ENCODE data around the gene ST8SIA2. TPM values are rescaled to one million over a fixed set of nuclear protein-coding genes. Genes with fewer than 3 reads are reported as not detected.

ST8SIA2 gene
- total RNA-seq, 1 donor from 2014 or later: 19.0 TPM

DNA sequence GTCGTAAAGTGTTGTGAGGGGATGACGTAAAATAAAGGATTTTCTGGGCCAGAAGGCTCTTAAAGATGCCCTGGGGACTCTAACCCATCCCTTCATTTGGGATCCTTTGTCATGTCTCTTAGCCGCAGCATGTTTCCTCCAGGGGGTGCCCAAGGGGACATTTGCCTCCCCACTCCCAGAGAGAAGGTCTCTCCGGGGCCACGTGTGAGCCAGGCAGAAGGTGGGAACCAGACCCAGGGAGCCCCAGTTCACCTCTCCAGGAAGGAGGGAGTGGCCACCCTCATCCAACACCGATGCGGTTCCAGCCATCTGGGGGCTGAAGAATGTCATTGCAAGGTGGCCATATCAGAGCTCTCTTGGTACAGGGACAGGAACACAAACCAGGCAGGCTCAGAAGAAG lies 25.2 kb downstream of the ST8SIA2 start:
- Mint-ChIP-seq H3K36me3 (ENCODE audit: insufficient read depth) (peaks cover 14% of the 10 kb centered on the region), H3K9me3 (ENCODE audit: low read depth) (no peaks in the 10 kb centered on the region), H3K4me1 (ENCODE audit: low read depth) (no peaks in the 10 kb centered on the region), H3K4me3 (ENCODE audit: low read depth) (no peak overlapping the region), H3K27me3 (no peaks in the 10 kb centered on the region), H3K27ac (no peak overlapping the region)
- DNase-seq (ENCODE audit: low spot score, unreplicated experiment): no peak
- TF ChIP-seq CTCF (IDR thresholded peaks at IDR 0.05; ENCODE audit: unreplicated experiment): no peak

DNA sequence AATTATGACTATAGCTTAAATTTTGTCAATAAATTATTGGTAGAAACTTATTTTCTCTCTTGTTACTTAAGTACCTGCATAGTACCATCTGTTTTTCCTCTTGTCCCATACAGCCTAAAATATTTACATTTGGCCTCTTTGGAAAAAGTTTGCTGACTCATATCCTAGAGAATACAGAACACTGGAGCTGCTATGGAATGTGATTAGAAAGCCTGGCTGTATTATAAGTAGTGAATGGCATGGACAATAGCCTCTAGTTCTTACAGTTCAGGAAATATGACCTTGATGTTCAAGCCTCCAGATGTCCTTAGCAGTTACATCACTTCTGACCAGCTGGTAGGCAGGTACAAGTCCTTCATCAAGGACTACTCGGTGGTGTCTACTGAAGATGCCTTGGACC lies 28.3 kb downstream of the ST8SIA2 start:
- H3K4me1 Mint-ChIP-seq (ENCODE audit: low read depth): no peaks in the 10 kb centered on the region

GRCh38 chr15:92425578-92426225 lies 32.0 kb downstream of the ST8SIA2 start:
- no peak overlapping the region for H3K27ac Mint-ChIP-seq
- no peaks in the 10 kb centered on the region for H3K27me3 Mint-ChIP-seq
- no peak for DNase-seq (ENCODE audit: low spot score, unreplicated experiment)
- peaks cover 6% of the 10 kb centered on the region for H3K36me3 Mint-ChIP-seq (ENCODE audit: insufficient read depth)
- peaks cover 3% of the 10 kb centered on the region for H3K4me1 Mint-ChIP-seq (ENCODE audit: low read depth)
- no peaks in the 10 kb centered on the region for H3K9me3 Mint-ChIP-seq (ENCODE audit: low read depth)
- peak; percentile 12 for TF ChIP-seq CTCF (IDR thresholded peaks at IDR 0.05; ENCODE audit: unreplicated experiment)
- no peak overlapping the region for H3K4me3 Mint-ChIP-seq (ENCODE audit: low read depth)

More for the DNA sequence above, 28.3 kb downstream of the ST8SIA2 start:
- no peaks in the 10 kb centered on the region for H3K9me3 Mint-ChIP-seq (ENCODE audit: low read depth)
- H3K27ac Mint-ChIP-seq: no peak overlapping the region
- no peak for DNase-seq (ENCODE audit: low spot score, unreplicated experiment)
- H3K36me3 Mint-ChIP-seq (ENCODE audit: insufficient read depth): peaks cover 6% of the 10 kb centered on the region
- H3K4me3 Mint-ChIP-seq (ENCODE audit: low read depth): no peak overlapping the region
- H3K27me3 Mint-ChIP-seq: no peaks in the 10 kb centered on the region
- TF ChIP-seq CTCF (IDR thresholded peaks at IDR 0.05; ENCODE audit: unreplicated experiment): no peak

DNA sequence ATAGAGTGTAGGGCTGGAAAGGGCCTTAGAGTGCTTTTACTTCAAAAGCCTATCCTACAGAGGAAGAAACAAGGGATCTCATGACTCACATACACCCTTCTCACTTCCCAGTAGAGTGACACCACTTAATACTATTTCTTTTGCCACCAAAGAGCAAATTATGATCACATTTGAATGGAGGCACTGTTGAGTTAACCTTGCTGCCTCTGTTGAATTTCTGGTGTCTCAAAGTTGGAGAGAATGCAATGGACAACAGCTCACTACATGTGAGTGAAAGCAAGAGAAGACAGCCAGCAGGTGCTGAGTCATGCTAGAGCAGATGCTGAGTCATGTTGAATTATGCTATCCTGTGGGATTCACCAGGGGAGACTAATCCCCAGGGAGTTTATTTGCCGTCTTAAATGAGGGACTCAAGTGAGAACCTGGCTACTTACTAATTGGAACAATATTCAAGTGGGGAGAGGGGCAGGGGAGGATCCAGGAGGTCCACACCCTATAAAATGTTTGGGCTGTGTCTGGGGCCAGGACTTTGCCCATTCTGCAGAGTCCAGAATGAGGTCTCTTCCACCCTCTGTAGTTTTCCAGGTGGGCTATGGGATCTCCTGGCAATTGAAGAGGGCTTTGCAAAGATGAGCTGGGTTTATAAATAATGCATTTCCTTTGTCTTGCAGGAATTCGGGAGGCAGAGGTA lies 35.8 kb downstream of the ST8SIA2 start:
- H3K27me3 Mint-ChIP-seq: no peaks in the 10 kb centered on the region
- no peak overlapping the region for H3K4me3 Mint-ChIP-seq (ENCODE audit: low read depth)
- peak overlapping the region; percentile 51 for H3K27ac Mint-ChIP-seq
- H3K4me1 Mint-ChIP-seq (ENCODE audit: low read depth): peaks cover 3% of the 10 kb centered on the region
- no peak for TF ChIP-seq CTCF (IDR thresholded peaks at IDR 0.05; ENCODE audit: unreplicated experiment)
- H3K9me3 Mint-ChIP-seq (ENCODE audit: low read depth): no peaks in the 10 kb centered on the region
- no peak for DNase-seq (ENCODE audit: low spot score, unreplicated experiment)
- peaks cover 7% of the 10 kb centered on the region for H3K36me3 Mint-ChIP-seq (ENCODE audit: insufficient read depth)

DNA sequence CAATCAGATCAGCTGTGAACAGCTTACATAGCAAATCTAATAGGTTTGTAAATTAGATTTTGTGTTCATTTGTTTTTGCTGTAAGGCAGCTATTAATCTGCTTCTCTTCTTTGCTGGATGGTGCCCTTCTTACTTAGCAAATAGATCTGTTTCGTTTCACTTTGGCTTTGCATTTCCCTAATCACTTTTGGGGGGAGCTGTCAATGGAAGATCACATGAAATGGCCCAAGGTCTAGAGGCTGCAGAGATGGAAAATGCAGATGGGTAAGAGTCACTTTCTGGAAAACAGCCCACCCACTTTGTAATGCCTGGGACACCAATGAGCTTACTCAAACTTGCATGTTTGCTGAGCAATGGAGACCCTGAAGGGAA lies 36.4 kb downstream of the ST8SIA2 start:
- peaks cover 3% of the 10 kb centered on the region for H3K4me1 Mint-ChIP-seq (ENCODE audit: low read depth)
- no peak for TF ChIP-seq CTCF (IDR thresholded peaks at IDR 0.05; ENCODE audit: unreplicated experiment)

More for the DNA sequence above, 36.4 kb downstream of the ST8SIA2 start:
- H3K4me3 Mint-ChIP-seq (ENCODE audit: low read depth): no peak overlapping the region
- DNase-seq (ENCODE audit: low spot score, unreplicated experiment): no peak
- peaks cover 10% of the 10 kb centered on the region for H3K36me3 Mint-ChIP-seq (ENCODE audit: insufficient read depth)
- H3K9me3 Mint-ChIP-seq (ENCODE audit: low read depth): no peaks in the 10 kb centered on the region
- H3K27ac Mint-ChIP-seq: no peak overlapping the region
- no peaks in the 10 kb centered on the region for H3K27me3 Mint-ChIP-seq

All from progenitor cell of endocrine pancreas (in vitro differentiated cells).